ENCODE data around the gene FRY. TPM values are rescaled to one million over a fixed set of nuclear protein-coding genes. Genes with fewer than 3 reads are reported as not detected.

Gene FRY
- total RNA-seq, 1 experiment from 2014 or later, result 5.7 TPM

GRCh38 chr13:32257649-32258048, 226.1 kb downstream of the FRY start:
- no peak for DNase-seq (ENCODE audit: low read depth)

GRCh38 chr13:32259116-32259515, 227.5 kb downstream of the FRY start:
- no peak for DNase-seq (ENCODE audit: low read depth)

GRCh38 chr13:32261567-32261966, 230.0 kb downstream of the FRY start:
- DNase-seq (ENCODE audit: low read depth), result peak; percentile 77

- peak; percentile 32 for DNase-seq (ENCODE audit: low read depth)
Measured at GRCh38 chr13:32262165-32262564, 230.6 kb downstream of the FRY start.

GRCh38 chr13:32262619-32263018, 231.0 kb downstream of the FRY start:
- no peak for DNase-seq (ENCODE audit: low read depth)

- peak; percentile 48 for DNase-seq (ENCODE audit: low read depth)
Measured at GRCh38 chr13:32264407-32264806, 232.8 kb downstream of the FRY start.

GRCh38 chr13:32265726-32266125, 234.2 kb downstream of the FRY start:
- DNase-seq (ENCODE audit: low read depth), result no peak

GRCh38 chr13:32266130-32266529, 234.6 kb downstream of the FRY start:
- no peak for DNase-seq (ENCODE audit: low read depth)

- DNase-seq (ENCODE audit: low read depth), result no peak
Measured at GRCh38 chr13:32267836-32268439, 236.4 kb downstream of the FRY start.

GRCh38 chr13:32272021-32272683, 240.6 kb downstream of the FRY start:
- DNase-seq (ENCODE audit: low read depth), result no peak

GRCh38 chr13:32277839-32278238, 246.3 kb downstream of the FRY start:
- no peak for DNase-seq (ENCODE audit: low read depth)

GRCh38 chr13:32278426-32278825, 246.9 kb downstream of the FRY start:
- peak; percentile 60 for DNase-seq (ENCODE audit: low read depth)

- DNase-seq (ENCODE audit: low read depth), result no peak
Measured at GRCh38 chr13:32281096-32281495, 249.5 kb downstream of the FRY start.

GRCh38 chr13:32282096-32282711, 250.6 kb downstream of the FRY start:
- no peak for DNase-seq (ENCODE audit: low read depth)

GRCh38 chr13:32284927-32285632, 253.5 kb downstream of the FRY start:
- peak; percentile 86 for DNase-seq (ENCODE audit: low read depth)

- peak; percentile 8 for DNase-seq (ENCODE audit: low read depth)
Measured at GRCh38 chr13:32285633-32285965, 254.0 kb downstream of the FRY start.

GRCh38 chr13:32297206-32297605, 265.6 kb downstream of the FRY start:
- DNase-seq (ENCODE audit: low read depth), result no peak

- DNase-seq (ENCODE audit: low read depth), result no peak
Measured at GRCh38 chr13:32298695-32299094, 267.1 kb downstream of the FRY start.

- DNase-seq (ENCODE audit: low read depth), result no peak
Measured at GRCh38 chr13:32299893-32300292, 268.3 kb downstream of the FRY start.

GRCh38 chr13:32300406-32300805, 268.8 kb downstream of the FRY start:
- no peak for DNase-seq (ENCODE audit: low read depth)

- DNase-seq (ENCODE audit: low read depth), result no peak
Measured at GRCh38 chr13:32300920-32301319, 269.3 kb downstream of the FRY start.

GRCh38 chr13:32302461-32302860, 270.9 kb downstream of the FRY start:
- DNase-seq (ENCODE audit: low read depth), result no peak

GRCh38 chr13:32305646-32306045, 274.1 kb downstream of the FRY start:
- DNase-seq (ENCODE audit: low read depth), result no peak

Data from M059J (cell line).